SK-N-SH treated with all-trans-retinoic acid at 6 μM for 48 hours (cell line): Measurements from ENCODE around the gene SNX30.

Experiments
- ATAC-seq: fragments of 200-7000 bp; cut with Tn5 transposase; 3 replicates; pipeline ENCODE4 v1.9.1; 2020; ENCODE audit warnings: mild to moderate bottlenecking, moderate library complexity
- ARNTL ChIP-seq: fragments of 450-650 bp; formaldehyde crosslinking; IDR thresholded peaks from 2 replicates; pipeline ENCODE4 v1.5.0; 2020; ENCODE audit warnings: low read depth, mild to moderate bottlenecking, moderate library complexity, borderline replicate concordance
- BACH2 ChIP-seq: fragments of 250-450 bp; sonication (Bioruptor Pico); IDR thresholded peaks from 2 replicates; pipeline ENCODE4 v1.9.0; 2021; ENCODE audit warnings: mild to moderate bottlenecking, borderline replicate concordance
- CREB5 ChIP-seq: fragments of 250-450 bp; sonication (Bioruptor Pico); IDR thresholded peaks from 2 replicates; pipeline ENCODE4 v1.5.1; 2020; ENCODE audit warnings: low read depth, mild to moderate bottlenecking, moderate library complexity
- CSDC2 ChIP-seq: fragments of 250-450 bp; sonication (Bioruptor Pico); IDR thresholded peaks from 2 replicates; pipeline ENCODE4 v1.5.0; 2020; ENCODE audit warnings: mild to moderate bottlenecking, moderate library complexity
- CSRNP3 ChIP-seq: fragments of 250-450 bp; sonication (Bioruptor Pico); IDR thresholded peaks from 2 replicates; pipeline ENCODE4 v1.5.1; 2021; ENCODE audit warnings: mild to moderate bottlenecking, moderate library complexity
- ESRRG ChIP-seq: fragments of 250-450 bp; sonication (Bioruptor Pico); IDR thresholded peaks from 2 replicates; pipeline ENCODE4 v1.6.1; 2021; ENCODE audit warnings: mild to moderate bottlenecking
- GLIS3 ChIP-seq: fragments of 250-450 bp; sonication (Bioruptor Pico); IDR thresholded peaks from 2 replicates; pipeline ENCODE4 v1.5.0; 2020; ENCODE audit warnings: mild to moderate bottlenecking, moderate library complexity
- ISL1 ChIP-seq: fragments of 250-450 bp; sonication (Bioruptor Pico); IDR thresholded peaks from 2 replicates; pipeline ENCODE4 v2.1.2; 2022; ENCODE audit warnings: mild to moderate bottlenecking, moderate library complexity
- OSR1 ChIP-seq: fragments of 250-450 bp; sonication (Bioruptor Pico); IDR thresholded peaks from 2 replicates; pipeline ENCODE4 v1.8.0; 2022; ENCODE audit warnings: moderate library complexity, mild to moderate bottlenecking, inconsistent platforms
- PPARA ChIP-seq: fragments of 250-450 bp; sonication (Bioruptor Pico); IDR thresholded peaks from 2 replicates; pipeline ENCODE4 v1.5.0; 2020; ENCODE audit warnings: mild to moderate bottlenecking, borderline replicate concordance
- RARB ChIP-seq: fragments of 250-450 bp; sonication (Bioruptor Pico); IDR thresholded peaks from 2 replicates; pipeline ENCODE4 v1.8.0; 2021; ENCODE audit warnings: mild to moderate bottlenecking, moderate library complexity
- SNAI2 ChIP-seq: fragments of 250-450 bp; sonication (Bioruptor Pico); IDR thresholded peaks from 2 replicates; pipeline ENCODE4 v1.5.0; 2020; ENCODE audit warnings: mild to moderate bottlenecking, moderate library complexity
- TOX ChIP-seq: fragments of 250-450 bp; sonication (Bioruptor Pico); IDR thresholded peaks from 2 replicates; pipeline ENCODE4 v1.8.0; 2021; ENCODE audit warnings: mild to moderate bottlenecking, moderate library complexity, borderline replicate concordance
- TSHZ2 ChIP-seq: fragments of 250-450 bp; sonication (Bioruptor Pico); IDR thresholded peaks from 2 replicates; pipeline ENCODE4 v1.5.0; 2020; ENCODE audit warnings: mild to moderate bottlenecking, moderate library complexity
- ZC3H10 ChIP-seq: fragments of 250-450 bp; sonication (Bioruptor Pico); IDR thresholded peaks from 2 replicates; pipeline ENCODE4 v1.5.1; 2021; ENCODE audit warnings: mild to moderate bottlenecking, moderate library complexity
- ZFP3 ChIP-seq: fragments of 250-450 bp; sonication (Bioruptor Pico); IDR thresholded peaks from 2 replicates; pipeline ENCODE4 v1.5.0; 2020; ENCODE audit warnings: mild to moderate bottlenecking, moderate library complexity
- ZFP30 ChIP-seq: fragments of 450-650 bp; formaldehyde crosslinking; IDR thresholded peaks from 2 replicates; pipeline ENCODE4 v1.5.0; 2022; ENCODE audit warnings: mild to moderate bottlenecking, moderate library complexity
- ZNF565 ChIP-seq: fragments of 450-650 bp; formaldehyde crosslinking; conservative IDR thresholded peaks from 2 replicates; pipeline ENCODE4 v1.5.0; 2020; ENCODE audit warnings: low read depth, mild to moderate bottlenecking, moderate library complexity
- ZNF70 ChIP-seq: fragments of 450-650 bp; formaldehyde crosslinking; IDR thresholded peaks from 2 replicates; pipeline ENCODE4 v1.5.0; 2020; ENCODE audit warnings: mild to moderate bottlenecking, moderate library complexity
- ZNF8 ChIP-seq: fragments of 450-650 bp; formaldehyde crosslinking; IDR thresholded peaks from 2 replicates; pipeline ENCODE4 v1.5.0; 2020; ENCODE audit warnings: mild to moderate bottlenecking, moderate library complexity
- TF ChIP-seq, protein P1 (sequence below): fragments of 250-450 bp; sonication (Bioruptor Pico); IDR thresholded peaks from 2 replicates; pipeline ENCODE4 v1.8.0; 2020; ENCODE audit warnings: mild to moderate bottlenecking, moderate library complexity, borderline replicate concordance

SNX30 gene

GRCh38 chr9:112810696-112811490, 60.3 kb downstream of the SNX30 start:
- TF ChIP-seq ZNF8 (CRISPR knock-in tag) (no peak), ARNTL (CRISPR knock-in tag) (no peak), CREB5 (no peak), PPARA (CRISPR knock-in tag) (no peak), ZC3H10 (no peak), BACH2 (CRISPR knock-in tag) (no peak), TSHZ2 (CRISPR knock-in tag) (no peak), ZFP3 (CRISPR knock-in tag) (no peak), OSR1 (no peak)
- ATAC-seq = no peak

DNA sequence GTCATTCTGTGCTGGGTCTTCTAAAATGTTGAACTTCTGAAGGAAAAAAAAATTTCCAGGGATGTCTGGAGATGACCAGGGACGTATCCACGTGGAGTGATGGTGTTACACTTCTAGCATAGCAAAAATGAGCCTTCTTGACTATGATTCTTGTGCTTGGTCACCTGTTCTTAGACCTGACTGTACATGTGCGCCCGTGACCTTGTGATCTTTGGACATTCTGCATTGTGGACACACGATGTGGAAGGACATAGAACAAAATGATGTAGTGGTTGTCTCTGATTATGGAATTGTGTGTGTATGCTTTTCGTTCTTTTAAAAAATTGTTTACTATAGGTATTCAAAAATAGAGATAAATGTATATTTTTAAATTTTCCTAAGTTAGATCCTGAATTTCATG, 61.0 kb downstream of the SNX30 start:
- TF ChIP-seq TSHZ2 (CRISPR knock-in tag) (no peak), ZC3H10 (no peak), GLIS3 (CRISPR knock-in tag) (no peak), ZFP3 (CRISPR knock-in tag) (no peak), ZNF565 (CRISPR knock-in tag) (no peak), ARNTL (CRISPR knock-in tag) (no peak), SNAI2 (no peak), RARB (CRISPR knock-in tag) (no peak), TOX (CRISPR knock-in tag) (no peak), ZNF70 (CRISPR knock-in tag) (no peak), CSDC2 (CRISPR knock-in tag) (no peak), CREB5 (no peak), ZFP30 (no peak), BACH2 (CRISPR knock-in tag) (no peak)
- TF ChIP-seq, protein P1, sequence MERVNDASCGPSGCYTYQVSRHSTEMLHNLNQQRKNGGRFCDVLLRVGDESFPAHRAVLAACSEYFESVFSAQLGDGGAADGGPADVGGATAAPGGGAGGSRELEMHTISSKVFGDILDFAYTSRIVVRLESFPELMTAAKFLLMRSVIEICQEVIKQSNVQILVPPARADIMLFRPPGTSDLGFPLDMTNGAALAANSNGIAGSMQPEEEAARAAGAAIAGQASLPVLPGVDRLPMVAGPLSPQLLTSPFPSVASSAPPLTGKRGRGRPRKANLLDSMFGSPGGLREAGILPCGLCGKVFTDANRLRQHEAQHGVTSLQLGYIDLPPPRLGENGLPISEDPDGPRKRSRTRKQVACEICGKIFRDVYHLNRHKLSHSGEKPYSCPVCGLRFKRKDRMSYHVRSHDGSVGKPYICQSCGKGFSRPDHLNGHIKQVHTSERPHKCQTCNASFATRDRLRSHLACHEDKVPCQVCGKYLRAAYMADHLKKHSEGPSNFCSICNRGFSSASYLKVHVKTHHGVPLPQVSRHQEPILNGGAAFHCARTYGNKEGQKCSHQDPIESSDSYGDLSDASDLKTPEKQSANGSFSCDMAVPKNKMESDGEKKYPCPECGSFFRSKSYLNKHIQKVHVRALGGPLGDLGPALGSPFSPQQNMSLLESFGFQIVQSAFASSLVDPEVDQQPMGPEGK (CRISPR knock-in tag) = no peak
- no peak for ATAC-seq

DNA sequence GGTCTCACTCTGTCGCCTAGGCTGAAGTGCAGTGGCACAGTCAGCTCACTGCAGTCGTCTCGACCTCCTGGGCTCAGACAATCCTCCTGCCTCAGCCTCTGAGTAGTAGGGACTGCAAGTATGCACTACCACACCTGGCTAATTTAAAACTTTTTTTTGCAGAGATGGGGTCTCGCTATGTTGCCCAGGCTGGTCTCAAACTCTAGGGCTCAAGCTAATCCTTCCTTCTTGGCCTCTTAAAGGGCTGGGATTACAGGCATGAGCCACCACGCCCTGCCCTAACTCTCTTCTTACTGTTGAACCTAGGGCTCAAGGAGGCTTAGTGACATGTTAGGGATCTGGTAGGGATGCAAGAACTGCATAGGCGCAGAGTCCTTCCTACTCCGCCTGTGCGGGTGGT, 65.3 kb downstream of the SNX30 start:
- no peak for ATAC-seq
- TF ChIP-seq CREB5 = no peak
- TF ChIP-seq CSDC2 (CRISPR knock-in tag) = no peak
- TF ChIP-seq GLIS3 (CRISPR knock-in tag) = no peak
- TF ChIP-seq, protein P1 (CRISPR knock-in tag) = no peak
- no peak for TF ChIP-seq ESRRG (CRISPR knock-in tag)
- no peak for TF ChIP-seq ZNF565 (CRISPR knock-in tag)
- TF ChIP-seq ISL1 = no peak
- no peak for TF ChIP-seq CSRNP3 (CRISPR knock-in tag)
- no peak for TF ChIP-seq ZC3H10
- TF ChIP-seq ZFP3 (CRISPR knock-in tag) = no peak
- no peak for TF ChIP-seq ZFP30
